ENCODE results near the gene ATP2A1.
A peak's percentile ranks its signal among the peaks of the same experiment; 100 is the strongest.
"Not testable (repeated sequence)": the region's sequence is repeated elsewhere in the genome, so short reads cannot be mapped to it uniquely, and the experiment has no call there.

The ATP2A1 gene

GRCh38 chr16:28910086-28911031 is 32.1 kb downstream of the ATP2A1 start:
- DNase-seq = no peak

GRCh38 chr16:28912558-28912957 is 34.3 kb downstream of the ATP2A1 start:
- DNase-seq = no peak

- DNase-seq = no peak
Measured at GRCh38 chr16:28913946-28914724, 35.8 kb downstream of the ATP2A1 start.

DNA sequence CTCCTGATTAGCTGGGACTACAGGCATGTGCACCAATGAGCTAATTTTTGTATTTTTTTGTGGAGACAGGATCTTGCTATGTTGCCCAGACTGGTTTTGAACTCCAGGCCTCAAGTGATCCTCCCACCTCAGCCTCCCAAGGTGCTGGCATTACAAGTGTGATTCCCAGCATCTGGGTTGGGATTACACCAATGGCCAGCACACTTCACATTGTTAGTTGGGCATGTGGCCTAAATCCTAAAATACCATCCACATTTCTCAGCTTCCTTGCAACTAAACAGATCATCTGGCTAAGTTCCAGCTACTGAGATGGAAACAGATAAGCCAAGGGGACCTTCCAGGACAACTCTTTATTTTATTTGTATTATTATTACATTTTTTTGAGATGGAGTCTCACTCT is 36.9 kb downstream of the ATP2A1 start:
- no peak for DNase-seq

DNA sequence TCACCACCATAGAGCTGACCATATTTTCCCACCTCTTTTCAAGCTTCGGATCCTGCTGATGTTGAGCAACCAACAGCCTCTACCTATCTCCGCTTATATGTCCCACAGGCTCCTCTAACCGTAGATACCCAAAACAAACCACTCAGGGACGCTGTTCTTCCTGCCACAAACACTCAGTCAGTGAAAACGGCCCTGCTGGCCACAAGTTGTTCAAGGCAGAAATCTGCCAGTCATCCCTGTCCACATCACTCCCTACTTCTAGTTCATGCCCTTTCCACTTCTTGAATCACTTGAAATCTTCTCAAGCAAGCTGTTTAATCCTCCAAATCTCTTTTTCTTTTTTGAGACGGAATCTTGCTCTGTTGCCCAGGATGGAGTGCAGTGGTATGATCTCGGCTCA is 38.8 kb downstream of the ATP2A1 start:
- no peak for DNase-seq

- no peak for DNase-seq
Measured at GRCh38 chr16:28918698-28919097, 40.4 kb downstream of the ATP2A1 start.

GRCh38 chr16:28923231-28923587 is 44.9 kb downstream of the ATP2A1 start:
- no peak for DNase-seq

GRCh38 chr16:28923652-28924398 is 45.5 kb downstream of the ATP2A1 start:
- DNase-seq = no peak

GRCh38 chr16:28924399-28924761 is 46.1 kb downstream of the ATP2A1 start:
- DNase-seq = no peak

GRCh38 chr16:28924762-28925385 is 46.6 kb downstream of the ATP2A1 start, which contains the start of gene RABEP2:
TSS of gene RABEP2 (minus strand) at chr16:28925238. CDS start at chr16:28925163, 75 bp downstream.
- peak in 1 of 2 experiments; percentile 64 for DNase-seq

- no peak for DNase-seq
Measured at GRCh38 chr16:28925386-28926228, 47.3 kb downstream of the ATP2A1 start.

- not testable (repeated sequence) for DNase-seq
Measured at GRCh38 chr16:28926284-28926683, 48.0 kb downstream of the ATP2A1 start.

DNA sequence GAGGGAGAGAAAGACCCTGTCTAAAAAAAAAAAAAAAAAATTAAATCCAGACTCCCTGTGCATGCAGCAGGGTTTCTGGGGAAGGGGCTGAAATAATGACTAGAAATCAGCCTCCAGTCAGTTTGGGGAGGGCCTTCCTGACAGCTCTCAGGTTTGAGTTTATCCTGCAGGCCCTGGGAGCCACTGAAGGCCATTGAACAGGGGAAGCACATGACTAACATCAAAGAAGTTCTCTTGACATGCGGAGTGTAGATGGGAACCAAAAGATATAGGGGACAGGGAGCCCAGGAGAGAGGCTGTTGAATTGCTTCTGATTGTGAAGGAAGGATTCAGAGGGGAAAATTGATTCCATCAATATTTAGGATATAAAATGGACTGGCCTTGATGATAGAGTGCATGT is 49.5 kb downstream of the ATP2A1 start:
- DNase-seq = no peak

DNA sequence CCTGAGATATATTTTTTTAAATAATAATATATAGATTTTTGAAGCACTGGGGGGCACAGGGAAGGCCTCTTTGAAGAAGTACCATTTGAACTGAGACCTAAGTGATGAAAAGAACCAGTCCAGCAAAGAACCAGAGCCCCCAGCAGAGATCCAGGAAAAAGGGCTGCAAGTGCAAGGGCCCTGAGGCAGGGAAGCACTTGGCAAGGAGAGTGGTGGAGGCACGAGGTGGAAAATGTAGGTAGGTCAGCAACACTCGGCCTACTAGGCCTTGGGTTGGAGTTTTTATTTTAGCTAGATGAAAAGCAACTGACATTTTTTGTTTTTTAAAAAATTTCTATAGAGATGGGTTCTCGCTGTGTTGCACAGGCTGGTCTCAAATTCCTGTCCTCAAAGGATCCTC is 51.9 kb downstream of the ATP2A1 start:
- no peak for DNase-seq

DNA sequence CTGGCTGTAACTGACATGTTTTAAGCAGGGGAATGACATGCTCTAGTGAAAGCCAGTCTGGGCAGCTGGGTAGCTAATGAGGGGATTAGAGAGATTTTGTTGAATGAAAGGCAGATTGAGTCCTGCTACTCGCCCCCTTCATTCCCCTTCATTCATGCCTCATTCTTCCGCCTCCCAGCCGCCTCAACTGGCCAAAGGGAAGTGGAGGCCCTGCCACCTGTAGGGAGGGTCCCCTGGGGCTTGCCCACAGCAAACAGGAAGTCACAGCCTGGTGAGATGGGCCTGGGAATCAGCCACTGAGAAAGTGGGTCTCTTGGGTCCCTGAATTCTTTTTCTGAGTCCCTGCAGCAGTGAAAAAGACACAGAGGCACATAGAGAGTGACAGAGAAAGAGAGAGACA is 52.4 kb downstream of the ATP2A1 start:
- no peak for DNase-seq

- no peak for DNase-seq
Measured at GRCh38 chr16:28931801-28932225, 53.5 kb downstream of the ATP2A1 start, which contains the start of gene CD19. TSS of gene CD19 (plus strand) at chr16:28931971. CDS start at chr16:28932001, 30 bp downstream.

- no peak for DNase-seq
Measured at GRCh38 chr16:28932339-28933141, 54.3 kb downstream of the ATP2A1 start.

DNA sequence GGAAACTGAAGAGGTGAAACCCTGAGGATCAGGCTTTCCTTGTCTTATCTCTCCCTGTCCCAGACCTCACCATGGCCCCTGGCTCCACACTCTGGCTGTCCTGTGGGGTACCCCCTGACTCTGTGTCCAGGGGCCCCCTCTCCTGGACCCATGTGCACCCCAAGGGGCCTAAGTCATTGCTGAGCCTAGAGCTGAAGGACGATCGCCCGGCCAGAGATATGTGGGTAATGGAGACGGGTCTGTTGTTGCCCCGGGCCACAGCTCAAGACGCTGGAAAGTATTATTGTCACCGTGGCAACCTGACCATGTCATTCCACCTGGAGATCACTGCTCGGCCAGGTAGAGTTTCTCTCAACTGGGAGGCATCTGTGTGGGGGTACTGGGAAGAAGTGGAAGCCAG is 54.9 kb downstream of the ATP2A1 start:
- DNase-seq = no peak

DNA sequence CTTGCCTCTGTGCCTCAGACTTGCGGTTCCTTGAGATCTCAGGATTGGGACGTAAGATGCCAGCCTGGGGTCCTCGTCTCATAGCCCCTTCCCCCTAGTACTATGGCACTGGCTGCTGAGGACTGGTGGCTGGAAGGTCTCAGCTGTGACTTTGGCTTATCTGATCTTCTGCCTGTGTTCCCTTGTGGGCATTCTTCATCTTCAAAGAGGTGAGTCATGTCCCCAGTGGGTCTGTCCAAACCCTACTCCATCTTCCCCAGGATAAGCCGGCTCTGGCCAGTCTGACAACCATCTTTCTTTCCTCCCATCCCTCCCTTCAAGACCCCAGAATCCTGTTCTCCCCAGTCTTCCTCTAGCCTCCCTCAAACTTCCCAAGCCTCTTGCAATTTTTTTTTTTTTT is 57.1 kb downstream of the ATP2A1 start:
- no peak for DNase-seq

DNA sequence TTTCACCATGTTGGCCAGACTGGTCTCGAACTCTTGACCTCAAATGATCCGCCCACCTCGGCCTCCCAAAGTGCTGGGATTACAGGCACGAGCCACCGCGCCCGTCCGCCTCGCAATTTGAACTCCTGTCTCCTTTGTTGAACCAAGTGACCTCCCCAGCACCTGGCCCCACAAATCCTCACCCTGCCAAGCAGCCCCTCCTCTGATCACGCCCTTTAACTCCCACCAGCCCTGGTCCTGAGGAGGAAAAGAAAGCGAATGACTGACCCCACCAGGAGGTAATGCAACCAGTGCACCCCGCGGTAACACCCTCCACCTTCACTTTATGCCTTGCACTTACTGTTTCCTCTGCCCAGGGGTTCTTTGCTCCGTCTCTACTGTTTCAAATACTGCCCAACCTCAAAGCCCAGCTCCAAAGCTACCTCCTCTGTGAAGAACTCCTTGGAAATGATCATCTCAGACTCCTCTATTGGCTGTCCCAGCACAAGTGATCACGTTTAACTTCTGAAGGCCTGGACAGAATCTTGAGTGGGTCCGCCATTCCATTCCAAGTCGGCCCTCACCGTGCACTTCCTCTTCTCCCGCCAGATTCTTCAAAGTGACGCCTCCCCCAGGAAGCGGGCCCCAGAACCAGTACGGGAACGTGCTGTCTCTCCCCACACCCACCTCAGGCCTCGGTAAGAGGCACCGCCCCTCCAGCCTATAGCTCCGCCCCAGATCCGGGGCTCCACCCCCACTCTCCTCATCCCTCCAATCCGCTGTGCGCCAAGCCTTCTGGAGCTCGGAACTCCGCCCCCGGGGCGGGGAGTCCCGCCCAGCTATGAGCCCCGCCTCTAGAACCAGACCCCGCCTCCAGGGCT is 57.9 kb downstream of the ATP2A1 start:
- DNase-seq = no peak

All from cerebellar nuclear complex (tissue), 1 donor.